Forelimb muscle (tissue), 1 donor: ENCODE measurements around the gene RING1. TPM values are rescaled to one million over a fixed set of nuclear protein-coding genes. Genes with fewer than 3 reads are reported as not detected.

Experiments used
- DNase-seq: peaks from one replicate; pipeline ENCODE4 v3.0.0-alpha.2; 2013; ENCODE audit warnings: low read depth
- polyA plus RNA-seq: library from polyadenylated mRNA; unstranded; fragments of 120-200 nt; gene quantifications from one replicate; pipeline ENCODE4 v1.2.1, GENCODE V29; 2013; ENCODE audit not compliant: insufficient read length

The RING1 gene
- polyA plus RNA-seq, 1 donor = 29.4 TPM

DNA sequence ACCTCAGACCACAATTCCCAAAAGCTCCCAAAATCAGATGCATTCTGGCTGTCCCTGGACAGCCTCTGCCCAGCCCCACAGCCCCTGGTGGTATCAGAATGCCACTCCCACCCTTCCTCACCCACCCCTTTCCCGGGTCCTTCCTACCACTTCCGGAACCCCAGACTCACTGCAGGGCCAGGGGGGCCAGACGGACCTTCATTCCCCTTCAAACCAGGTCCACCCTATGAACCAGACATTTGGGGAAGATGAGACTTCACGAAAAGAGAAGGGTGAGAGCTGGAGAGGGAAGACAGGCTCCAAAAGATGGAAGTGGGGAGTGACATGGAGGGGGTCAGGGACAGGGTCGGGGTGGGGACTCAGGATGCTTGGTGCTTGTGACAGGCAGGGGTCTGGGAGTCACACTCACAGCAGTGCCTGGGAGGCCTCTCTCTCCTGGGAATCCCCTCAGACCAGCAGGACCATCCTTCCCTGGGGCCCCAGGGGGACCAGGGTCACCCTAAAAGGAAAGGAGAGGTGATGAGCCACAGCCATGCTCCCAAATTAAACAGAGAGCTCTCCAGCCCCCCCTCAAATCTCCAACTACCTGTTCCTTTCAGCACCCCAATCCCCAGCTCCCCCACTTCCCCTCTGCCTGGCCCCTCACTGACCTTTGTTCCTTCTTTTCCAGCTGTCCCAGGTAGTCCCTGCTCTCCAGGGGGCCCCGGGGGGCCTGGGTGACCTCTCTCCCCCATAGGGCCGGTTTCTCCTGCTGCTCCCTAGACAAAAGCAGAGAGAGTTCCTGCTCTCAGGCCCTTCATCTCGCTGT is 36.2 kb upstream of the RING1 start:
- no peak for DNase-seq

DNA sequence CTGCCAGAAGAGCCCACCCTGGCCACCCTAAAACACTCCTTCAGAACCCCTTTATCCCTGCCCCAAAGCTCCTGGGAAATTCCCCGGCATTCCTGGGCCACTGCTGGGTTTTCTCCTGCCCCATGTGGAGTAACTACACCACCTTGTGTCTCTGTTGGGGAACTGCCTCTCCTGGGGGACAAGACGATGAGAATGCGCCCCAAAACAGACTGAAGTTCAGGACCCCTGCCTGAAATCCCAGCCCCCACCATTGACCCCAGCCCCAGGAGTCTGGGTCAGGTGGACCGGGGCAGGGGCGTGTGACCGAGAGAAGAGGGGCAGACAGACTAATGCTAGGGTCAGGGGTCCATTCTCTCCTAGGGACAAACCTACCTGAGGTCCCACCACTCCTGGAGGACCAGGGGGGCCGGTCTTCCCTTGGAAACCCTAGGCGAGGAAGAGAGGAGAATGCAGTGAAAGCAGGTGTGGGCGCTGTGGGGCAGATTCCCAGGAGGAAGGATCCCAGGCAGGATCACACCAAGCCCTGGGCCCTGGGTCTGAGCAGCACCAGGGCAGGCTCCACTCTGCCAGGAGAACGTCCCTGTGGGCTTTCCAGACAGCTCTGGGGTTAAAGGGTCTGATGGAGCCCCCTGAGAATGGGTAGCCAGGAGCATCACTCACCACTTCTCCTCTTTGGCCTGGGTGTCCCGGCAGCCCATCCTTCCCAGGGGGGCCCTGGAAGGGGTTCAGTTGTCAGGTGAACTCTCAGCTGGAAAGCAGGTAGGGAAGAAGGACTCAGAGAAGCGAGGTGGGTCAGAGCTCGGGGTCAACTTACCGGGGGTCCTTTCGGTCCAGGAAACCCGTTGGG is 35.4 kb upstream of the RING1 start:
- DNase-seq = no peak

DNA sequence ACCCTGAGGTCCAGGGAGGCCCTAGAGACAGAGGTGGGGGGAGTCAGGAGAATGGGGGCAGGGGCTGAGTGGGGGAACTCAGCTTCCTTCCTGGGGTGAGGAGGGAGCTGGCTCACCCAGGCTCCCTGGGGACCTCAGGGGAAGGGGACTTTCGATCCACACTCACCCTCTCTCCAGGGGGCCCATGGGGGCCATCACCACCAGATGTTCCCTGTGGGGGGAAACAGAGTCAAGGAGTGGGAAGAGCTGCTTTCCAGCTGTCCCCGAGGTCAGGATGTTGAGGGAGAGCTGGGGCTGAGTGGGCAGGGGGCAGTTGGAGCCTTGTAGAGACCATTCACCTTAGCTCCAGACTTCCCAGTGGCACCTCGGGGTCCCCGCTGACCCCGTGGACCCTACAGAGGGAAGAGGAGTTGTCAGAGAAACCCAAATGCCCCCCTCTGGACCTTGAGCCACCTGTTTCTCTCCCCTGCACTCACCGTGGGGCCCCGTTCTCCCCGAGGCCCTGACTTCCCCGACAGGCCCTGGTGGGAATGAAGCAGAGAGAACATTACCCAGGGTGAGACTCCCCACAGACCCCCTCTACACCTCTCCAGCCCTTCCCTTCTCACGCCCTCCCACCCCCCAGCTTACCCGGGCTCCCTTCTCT is 34.6 kb upstream of the RING1 start:
- DNase-seq = no peak

DNA sequence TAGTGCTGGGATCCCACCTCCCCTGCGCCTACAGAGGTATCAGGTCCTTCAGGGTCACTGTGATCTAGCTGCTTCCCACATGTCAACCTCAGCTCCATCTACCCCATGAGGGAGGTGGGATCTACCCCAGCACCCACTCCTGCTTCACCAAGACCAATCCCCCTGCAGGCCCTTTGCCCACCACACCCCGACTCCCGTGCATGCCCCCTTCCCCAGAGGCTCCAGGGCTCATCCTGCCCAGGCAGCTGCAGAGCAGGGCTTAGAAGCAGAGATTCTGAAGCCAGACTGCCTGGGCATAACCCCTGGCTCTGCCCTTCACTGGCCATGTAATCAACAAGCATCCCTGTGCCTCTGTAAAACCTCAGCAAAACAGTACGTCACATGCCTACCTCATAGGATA is 33.5 kb upstream of the RING1 start:
- DNase-seq = no peak

DNA sequence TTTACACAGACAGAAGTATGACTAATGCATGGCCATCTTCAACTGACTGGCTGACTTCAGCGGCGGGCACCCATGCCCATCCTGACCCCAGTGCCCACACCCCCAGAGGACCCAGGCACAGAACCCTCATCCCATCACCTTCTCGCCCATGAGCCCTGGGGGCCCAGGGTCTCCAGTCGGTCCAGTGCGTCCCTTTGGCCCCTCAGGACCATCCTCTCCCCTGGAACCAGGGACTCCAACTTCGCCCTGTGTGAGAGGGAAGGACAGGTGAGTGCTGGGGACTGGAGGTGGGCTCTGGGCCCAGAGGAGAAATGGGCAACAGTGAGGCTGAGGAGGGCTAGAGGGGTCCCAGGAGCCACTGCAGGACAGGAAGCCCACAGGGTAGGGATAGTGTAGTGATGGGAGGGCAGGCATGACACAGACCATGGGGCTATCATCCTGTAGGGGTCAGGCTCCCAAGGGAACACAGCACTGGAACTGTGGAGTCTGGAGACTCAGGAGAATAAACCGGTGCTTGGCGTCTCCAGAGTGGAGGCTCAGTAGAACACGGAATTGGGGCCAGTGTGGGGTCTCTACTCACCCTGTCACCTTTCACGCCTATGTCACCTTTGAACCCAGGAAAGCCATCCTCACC is 32.7 kb upstream of the RING1 start:
- DNase-seq = no peak

DNA sequence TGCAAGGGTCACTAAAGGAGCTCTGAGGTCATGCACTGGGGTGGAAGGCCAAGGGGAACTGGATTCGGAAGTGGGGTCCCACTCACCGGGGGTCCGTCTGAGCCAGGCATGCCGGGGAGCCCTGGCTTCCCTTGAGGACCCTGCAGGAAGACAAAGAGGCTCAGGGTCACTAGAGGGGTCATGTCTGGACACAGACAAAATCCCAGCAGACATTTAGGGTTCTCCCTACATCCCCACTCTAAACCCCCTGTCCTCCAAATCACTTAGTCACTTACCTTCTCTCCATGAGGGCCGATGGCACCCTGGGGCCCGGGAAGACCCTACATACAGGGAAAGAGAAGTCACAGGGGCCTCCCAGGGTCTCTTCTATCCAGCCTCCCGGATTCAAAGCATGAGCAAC is 31.4 kb upstream of the RING1 start:
- DNase-seq = no peak

DNA sequence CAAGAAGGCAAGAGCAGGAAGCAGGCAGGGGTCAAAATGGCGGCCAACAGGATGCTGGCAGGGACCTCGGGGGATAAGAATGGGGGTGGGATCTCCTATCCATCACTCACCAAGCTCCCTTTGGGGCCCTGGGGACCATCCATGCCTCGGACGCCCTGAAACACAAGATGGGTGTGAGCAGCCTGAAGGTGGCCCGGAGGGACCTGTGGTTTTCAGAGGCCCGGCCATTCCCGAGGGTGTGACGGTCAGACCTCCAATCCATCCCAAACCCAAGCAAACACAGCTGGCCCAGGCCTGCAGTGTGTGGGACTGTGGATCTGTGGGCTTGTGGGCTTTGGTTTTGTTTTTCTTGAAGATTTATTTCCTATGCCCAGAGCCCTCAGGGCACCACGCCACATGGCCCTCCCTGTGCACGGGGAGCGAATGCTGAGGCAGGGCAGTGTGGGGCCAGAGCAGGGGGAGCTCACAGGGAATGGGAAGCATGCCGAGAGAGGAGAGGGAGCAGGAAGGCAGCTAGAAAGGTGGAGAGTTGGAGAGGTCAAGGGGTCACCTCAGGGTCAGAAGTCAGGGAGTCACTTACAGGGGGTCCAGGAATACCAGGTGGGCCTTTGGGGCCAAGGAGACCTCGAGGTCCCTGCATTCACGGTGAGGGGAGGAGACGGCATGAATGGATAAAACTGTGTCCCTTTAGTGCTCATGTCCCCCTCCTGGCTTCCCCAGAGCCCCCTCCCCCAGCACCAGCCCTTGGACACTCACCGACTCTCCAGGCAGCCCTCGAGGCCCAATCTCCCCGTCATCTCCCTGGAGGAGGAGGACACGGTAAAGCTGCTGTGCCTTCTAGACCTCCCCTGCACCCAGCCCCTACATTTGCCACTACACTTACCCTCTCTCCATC is 30.5 kb upstream of the RING1 start:
- DNase-seq = no peak

DNA sequence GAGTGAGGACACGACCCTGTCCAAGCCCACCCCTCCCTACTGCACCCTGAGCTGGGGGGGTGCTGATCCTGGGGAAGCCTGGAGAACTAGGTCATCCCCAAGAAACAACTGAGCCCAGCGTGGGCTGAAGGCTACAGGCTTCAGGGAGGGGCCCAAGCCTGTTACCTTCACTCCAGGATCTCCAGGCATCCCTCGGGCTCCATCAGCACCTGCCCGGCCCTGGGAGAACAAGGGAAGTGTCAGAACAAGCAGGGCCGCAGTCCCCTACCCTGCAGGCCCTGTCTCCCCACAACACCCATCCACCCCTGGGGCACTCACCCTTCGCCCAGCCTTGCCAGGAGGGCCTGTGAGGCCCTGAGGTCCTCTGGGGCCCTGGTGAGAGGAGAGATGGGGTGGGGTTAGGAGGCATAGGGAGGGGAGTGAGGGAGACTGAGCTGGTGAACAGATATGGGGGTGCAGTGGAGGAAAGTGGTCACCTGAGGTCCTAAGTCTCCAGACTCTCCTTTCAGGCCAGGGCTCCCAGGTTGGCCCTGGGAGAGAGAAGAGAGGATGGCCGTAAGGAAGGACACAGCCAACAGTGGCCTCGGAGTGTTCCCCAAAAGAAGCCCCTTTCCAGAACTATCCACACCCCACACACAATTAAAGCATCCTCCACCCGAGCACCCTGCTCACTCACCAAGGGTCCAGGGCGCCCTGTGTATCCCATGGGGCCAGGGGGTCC is 29.4 kb upstream of the RING1 start:
- no peak for DNase-seq

DNA sequence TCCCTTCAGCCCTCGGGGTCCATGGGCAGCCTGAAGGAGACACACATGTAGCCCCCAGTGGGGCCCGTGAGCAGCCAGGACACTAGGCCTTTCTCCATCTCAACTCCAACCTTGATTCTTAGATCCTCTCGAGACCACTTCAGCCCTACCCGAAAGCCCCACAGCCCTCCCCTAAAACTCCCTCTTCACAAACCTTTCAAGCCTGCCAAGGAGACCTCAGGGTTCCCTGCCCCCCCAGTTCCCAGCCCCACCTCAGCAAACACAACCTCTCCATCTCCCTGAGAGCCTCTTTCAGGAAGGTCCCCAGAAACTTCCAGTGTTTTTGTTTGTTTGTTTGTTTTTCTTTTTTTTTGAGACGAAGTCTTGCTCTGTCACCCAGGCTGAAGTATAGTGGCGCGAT is 27.2 kb upstream of the RING1 start:
- no peak for DNase-seq

DNA sequence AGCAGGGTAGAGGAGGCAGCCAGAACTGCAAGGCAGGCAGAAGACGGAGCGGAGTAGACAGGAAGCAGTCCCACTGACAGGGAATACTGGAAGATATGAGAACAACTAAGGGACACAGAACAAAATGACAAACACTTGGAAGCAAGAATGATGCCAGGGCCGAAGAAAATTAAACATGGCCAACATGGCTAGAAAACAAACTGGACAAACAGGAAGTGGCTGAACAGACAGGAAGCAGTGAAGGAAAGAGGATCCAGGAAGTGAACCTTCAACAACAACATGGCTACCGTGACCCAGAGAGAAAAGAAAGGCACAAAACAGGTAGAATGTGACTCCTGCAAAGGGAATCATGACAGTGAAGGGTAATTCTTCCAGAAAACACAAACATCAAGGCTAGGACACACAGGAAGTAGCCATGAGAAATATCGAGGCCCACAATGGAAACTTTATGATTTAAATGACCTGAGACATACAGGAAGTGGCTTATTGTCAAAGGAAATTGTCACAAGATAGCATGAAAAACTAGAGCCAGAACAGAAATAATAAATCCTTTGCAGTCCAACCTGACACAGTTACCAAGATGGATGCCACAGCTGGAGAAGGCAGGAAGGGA is 25.1 kb upstream of the RING1 start:
- no peak for DNase-seq

DNA sequence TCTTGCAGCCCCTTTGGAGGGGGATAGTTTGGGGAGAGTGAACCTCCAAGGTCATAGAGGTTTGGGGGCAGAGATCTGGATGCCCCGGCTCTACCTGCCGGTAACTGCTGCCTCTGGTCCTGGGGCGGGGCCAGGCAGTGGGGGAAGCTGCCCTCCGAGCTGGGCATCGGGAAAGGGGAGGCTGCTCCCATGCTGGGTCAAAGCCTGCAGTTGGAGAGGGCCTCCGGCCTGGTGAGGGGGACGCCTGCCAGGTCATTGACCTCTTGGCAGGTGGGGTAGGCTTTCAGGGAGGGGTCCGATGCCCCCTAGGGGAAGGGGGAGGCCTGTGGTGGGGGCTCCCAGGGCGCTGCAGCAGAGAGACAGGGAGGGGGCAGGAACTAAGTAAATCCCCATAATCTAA is 23.1 kb upstream of the RING1 start:
- no peak for DNase-seq

DNA sequence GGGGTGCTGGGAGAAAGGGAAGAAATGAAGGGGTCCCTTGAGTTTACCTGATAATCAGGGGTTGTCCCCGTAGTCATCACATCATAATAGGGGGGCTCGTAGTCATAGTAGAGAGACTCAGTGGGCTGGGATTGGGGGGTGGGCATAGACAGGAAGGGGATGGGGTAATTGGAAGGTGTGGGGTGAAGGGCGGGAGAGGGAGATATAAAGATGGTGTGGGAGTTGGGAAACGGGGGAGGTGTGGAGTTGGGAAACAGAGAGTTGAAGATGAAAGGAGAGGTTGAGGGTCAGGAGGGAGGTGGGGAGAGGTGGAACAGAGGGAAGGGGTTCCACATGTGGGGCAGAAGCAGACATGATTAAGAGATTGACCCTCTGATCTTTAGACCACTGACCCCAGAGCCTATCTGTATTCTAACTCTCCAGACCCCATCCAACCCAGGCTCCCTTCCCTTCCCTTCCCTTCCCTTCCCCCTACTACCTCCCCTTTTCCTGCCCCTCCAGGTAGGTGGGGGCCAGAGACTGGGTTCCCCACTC is 22.6 kb upstream of the RING1 start:
- no peak for DNase-seq

DNA sequence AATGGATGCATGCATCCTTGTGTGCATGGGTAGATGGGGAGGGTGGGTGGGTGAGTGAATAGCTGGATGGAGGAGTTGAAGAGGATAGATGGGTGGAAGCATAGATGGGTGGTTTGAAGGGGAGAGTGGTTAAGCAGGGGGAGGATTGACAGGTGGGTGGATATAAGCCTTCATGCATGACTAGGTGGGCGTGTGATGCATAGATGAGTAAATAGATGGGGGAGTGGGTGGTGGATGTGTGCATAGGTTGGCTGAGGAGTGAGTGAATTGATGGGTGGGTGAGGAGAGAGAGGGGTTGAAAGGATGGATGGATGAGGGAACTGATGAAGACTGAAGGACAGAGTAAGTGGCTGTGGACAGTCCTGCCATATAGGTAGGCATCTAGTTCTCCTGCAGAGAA is 20.5 kb upstream of the RING1 start:
- no peak for DNase-seq

DNA sequence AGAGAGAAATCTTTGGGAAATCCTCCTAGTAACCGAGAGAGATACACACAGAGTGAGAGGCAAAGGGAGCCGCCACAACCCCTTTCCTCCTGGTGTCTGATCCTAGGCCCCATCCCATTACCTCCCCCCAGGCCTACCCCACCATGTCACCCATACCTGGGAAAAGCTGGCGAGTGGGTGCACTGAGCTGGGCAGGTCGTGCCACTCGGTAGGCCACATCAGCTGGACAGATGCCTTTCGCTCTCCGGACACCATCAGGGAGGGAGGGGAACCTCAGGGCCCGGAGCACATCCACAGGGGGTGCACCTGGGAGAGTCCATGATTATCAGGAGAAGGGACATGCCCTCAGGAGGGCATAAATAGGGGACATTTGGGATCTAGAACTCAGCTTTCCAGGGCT is 19.1 kb upstream of the RING1 start:
- no peak for DNase-seq

DNA sequence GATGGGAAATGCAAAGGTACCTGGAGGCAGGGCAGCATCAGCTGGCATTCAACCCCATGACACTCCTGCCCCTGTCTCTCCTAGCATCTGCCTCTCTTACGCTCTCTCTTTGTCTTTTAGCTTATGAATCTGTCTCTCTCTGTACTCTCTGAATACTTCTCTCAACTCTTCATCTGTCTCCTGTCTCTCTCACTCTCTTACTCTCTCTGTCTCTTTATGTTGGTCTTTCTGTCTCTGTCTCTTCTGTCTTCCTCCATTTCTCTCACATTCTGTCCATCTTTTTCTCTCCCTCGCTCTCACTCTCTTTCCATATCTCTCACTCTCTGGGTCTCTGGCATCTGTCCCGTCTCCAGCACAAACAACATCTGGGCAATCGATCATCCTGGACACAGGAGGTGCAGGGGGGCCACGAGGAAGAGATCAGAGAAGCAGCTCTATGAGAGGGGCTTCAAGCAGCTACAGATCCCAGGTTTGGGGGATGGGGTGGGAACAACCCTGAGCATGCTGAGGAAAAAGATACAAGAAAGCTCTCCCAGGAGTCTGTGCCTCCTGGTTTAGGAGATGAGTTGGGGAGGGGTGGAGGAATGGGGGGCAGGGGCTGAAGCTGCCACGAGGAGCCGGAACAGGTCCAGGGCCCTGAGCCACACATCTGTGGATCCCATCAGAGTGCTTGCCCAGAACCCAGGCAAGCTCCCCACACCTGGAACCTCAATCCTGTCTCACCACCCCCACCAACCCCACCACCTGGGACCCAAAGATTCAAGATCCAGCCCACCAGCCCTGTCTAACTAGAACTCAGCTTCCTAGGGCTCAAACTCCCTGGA is 18.5 kb upstream of the RING1 start:
- no peak for DNase-seq

DNA sequence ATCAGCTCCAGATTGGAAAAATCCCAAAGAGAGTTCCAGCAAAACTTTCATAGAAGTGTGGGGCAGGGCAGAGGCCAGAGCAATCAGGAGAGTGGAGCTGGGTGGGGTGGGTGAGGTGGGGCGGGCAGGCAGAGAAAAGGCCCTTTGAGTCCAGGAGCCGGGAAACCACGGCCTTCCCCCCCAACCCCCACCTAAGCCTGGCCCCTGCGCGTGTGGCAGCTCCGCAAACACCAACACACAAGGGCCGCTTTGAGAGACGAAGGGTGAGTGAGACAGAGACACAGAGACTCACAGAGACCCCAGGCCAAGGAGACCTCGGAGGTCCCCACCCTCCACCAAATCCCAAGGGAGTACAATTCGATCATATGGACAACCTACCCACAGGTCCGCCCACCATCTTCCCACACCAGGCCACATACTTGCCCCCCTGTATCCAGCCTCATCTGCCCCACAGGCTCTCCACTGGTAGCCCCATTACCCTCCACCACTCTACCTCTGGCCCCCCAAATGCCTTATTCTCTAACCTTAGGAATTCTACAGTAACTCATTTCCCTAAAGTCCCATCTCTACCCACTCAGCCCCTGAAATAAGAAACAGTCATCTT is 17.7 kb upstream of the RING1 start:
- DNase-seq = no peak

DNA sequence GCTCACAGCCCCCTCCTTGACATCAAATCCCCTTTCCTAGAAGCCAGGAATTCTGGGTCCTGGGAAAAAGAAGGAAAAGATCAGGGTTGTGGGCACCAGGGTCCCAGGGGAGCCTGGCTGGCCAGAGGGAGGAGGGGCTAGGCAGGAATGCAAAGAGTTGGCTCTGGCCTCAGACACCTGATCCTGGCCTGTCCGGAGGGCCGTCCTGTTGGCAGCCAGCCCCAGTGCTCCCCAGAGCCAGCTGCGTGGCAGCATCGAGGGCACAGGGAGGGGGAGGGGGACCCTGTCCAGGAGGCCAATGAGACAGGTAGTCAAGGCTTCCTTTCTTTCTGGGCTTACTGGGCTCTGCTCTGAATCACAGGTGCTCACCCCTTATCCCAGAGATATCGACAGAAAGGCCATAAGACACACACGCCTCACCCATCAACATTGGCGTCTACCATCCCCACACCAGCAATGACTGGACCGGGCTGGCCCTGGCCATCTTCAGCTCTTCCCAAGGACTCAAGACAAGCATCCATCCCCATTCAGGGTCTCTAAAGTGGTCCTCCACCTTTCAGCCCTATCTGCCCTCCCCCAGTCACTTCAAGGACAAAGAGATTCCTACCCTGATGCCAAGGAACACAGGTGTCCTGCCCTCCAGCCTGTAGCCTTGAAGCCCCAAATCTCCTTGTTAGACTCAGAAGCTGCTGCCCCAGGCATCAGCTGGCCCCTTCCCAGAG is 16.8 kb upstream of the RING1 start:
- no peak for DNase-seq
